HG02938 (cell line): Measurements from ENCODE around the gene PLXNC1.

Source experiments
- ATAC-seq: cut with Tn5 transposase; IDR thresholded peaks from one replicate; pipeline ENCODE4 v1.9.1; 2021; ENCODE audit warnings: mild to moderate bottlenecking, moderate library complexity; ENCODE audit not compliant: unreplicated experiment

PLXNC1 gene

GRCh38 chr12:94202245-94203180 lies 54.1 kb downstream of the PLXNC1 start:
- no peak for ATAC-seq

GRCh38 chr12:94203181-94203546 lies 54.8 kb downstream of the PLXNC1 start:
- no peak for ATAC-seq

GRCh38 chr12:94203796-94204195 lies 55.4 kb downstream of the PLXNC1 start:
- no peak for ATAC-seq

GRCh38 chr12:94204499-94205247 lies 56.3 kb downstream of the PLXNC1 start:
- ATAC-seq = peak; percentile 35

GRCh38 chr12:94205822-94206221 lies 57.4 kb downstream of the PLXNC1 start:
- no peak for ATAC-seq

GRCh38 chr12:94206886-94207285 lies 58.5 kb downstream of the PLXNC1 start:
- ATAC-seq = no peak

GRCh38 chr12:94207467-94207848 lies 59.1 kb downstream of the PLXNC1 start:
- ATAC-seq = no peak

- ATAC-seq = peak; percentile 77
These were observed 59.7 kb downstream of the PLXNC1 start for GRCh38 chr12:94207849-94208621.

GRCh38 chr12:94208622-94208966 lies 60.2 kb downstream of the PLXNC1 start:
- peak; percentile 36 for ATAC-seq

- ATAC-seq = no peak
These were observed 60.9 kb downstream of the PLXNC1 start for GRCh38 chr12:94209240-94209639.

GRCh38 chr12:94211021-94211420 lies 62.6 kb downstream of the PLXNC1 start:
- no peak for ATAC-seq

GRCh38 chr12:94218233-94218632 lies 69.9 kb downstream of the PLXNC1 start:
- no peak for ATAC-seq

- no peak for ATAC-seq
These were observed 71.4 kb downstream of the PLXNC1 start for GRCh38 chr12:94219622-94220302.

GRCh38 chr12:94220804-94221203 lies 72.4 kb downstream of the PLXNC1 start:
- ATAC-seq = no peak

- no peak for ATAC-seq
These were observed 74.1 kb downstream of the PLXNC1 start for GRCh38 chr12:94222351-94223084.

GRCh38 chr12:94223842-94224241 lies 75.5 kb downstream of the PLXNC1 start:
- ATAC-seq = no peak

- ATAC-seq = no peak
These were observed 77.1 kb downstream of the PLXNC1 start for GRCh38 chr12:94225506-94225905.

GRCh38 chr12:94225947-94226630 lies 77.7 kb downstream of the PLXNC1 start:
- no peak for ATAC-seq

- ATAC-seq = no peak
These were observed 78.7 kb downstream of the PLXNC1 start for GRCh38 chr12:94227066-94227465.
